HepG2 (cell line): ENCODE results near the gene PRKCB. TPM values are rescaled to one million over a fixed set of nuclear protein-coding genes. Genes with fewer than 3 reads are reported as not detected.

Experiments
- ATAC-seq: fragments of 200-7000 bp; cut with Tn5 transposase; 3 replicates; pipeline ENCODE4 v1.9.1; 2020; ENCODE audit warnings: mild to moderate bottlenecking, moderate library complexity
- BruUV-seq: library from RNA; stranded (reverse); fragments of 400-500 nt; replicated peaks from 2 replicates; lab custom pipeline; 2021; lab: Mats Ljungman, UMichigan
- CTCF ChIA-PET: fragments of 300-600 bp; formaldehyde crosslinking; extraction: SDS; loops from one replicate; lab custom pipeline; 2021; ENCODE audit warnings: low total read pairs, inconsistent platforms, low intra/inter-chr PET ratio; lab: Yijun Ruan, JAX
- POLR2A ChIA-PET: fragments of 350-600 bp; sonication (Branson Sonifier 250); formaldehyde crosslinking; loops from one replicate; lab custom pipeline; 2020; ENCODE audit warnings: antibody characterized with exemption, inconsistent platforms; lab: Yijun Ruan, JAX
- DNase-seq: peaks from one replicate; pipeline ENCODE4 v3.0.0-alpha.2; 2015; ENCODE audit warnings: low spot score
- FAIRE-seq: peaks from 3 replicates; lab custom pipeline; 2011; peaks lifted over from hg19 to GRCh38; lab: Jason Lieb, UNC
- H2AFZ ChIP-seq: one replicate; pipeline ENCODE4 v1.6.1; 2011; ENCODE audit warnings: low read length, inconsistent platforms
- H3K27ac ChIP-seq: fragments of 300-600 bp; 3 replicates; pipeline ENCODE4 v1.8.0; 2011; ENCODE audit warnings: mixed run types, mild to moderate bottlenecking, mixed read lengths, low read length, inconsistent platforms; ENCODE audit not compliant: insufficient read depth; ENCODE audit errors: extremely low read length
- H3K27me3 ChIP-seq, 2 experiments: fragments of 200-600 bp in 1 of 2; 2 replicates in 1 of 2; 3 replicates in 1 of 2; pipeline versions ENCODE4 v1.6.0 to v1.8.0; 2011; ENCODE audit warnings: low read length in 2 of 2, mild to moderate bottlenecking in 2 of 2, moderate library complexity in 2 of 2, inconsistent platforms in 1 of 2; ENCODE audit not compliant: insufficient read depth in 2 of 2, control insufficient read depth in 1 of 2
- H3K36me3 ChIP-seq, 2 experiments: fragments of 200-600 bp in 1 of 2; replicated peaks in 1 of 2; 2 replicates in 1 of 2; 3 replicates in 1 of 2; pipeline versions ENCODE4 v1.5.1 to v1.8.0; 2011; ENCODE audit warnings: low read length in 2 of 2, inconsistent platforms in 1 of 2; ENCODE audit not compliant: insufficient read depth in 2 of 2, control insufficient read depth in 1 of 2
- H3K4me1 ChIP-seq: 2 replicates; pipeline ENCODE4 v1.5.1; 2012; ENCODE audit warnings: low read length, inconsistent platforms; ENCODE audit not compliant: insufficient read depth
- H3K4me2 ChIP-seq: 2 replicates; pipeline ENCODE4 v1.6.0; 2011; ENCODE audit warnings: low read depth, low read length, inconsistent platforms
- H3K4me3 ChIP-seq, 3 experiments: fragments of 200-600 bp in 1 of 3; sonication (generic), shearing (Covaris generic) in 1 of 3; replicated peaks in 1 of 3; 2 replicates each; pipeline ENCODE4 v1.5.1; 2011 to 2016; ENCODE audit warnings: low read length in 3 of 3, inconsistent platforms in 2 of 3, low read depth in 2 of 3, mild to moderate bottlenecking in 2 of 3, control low read depth in 1 of 3, mixed read lengths in 1 of 3; ENCODE audit not compliant: insufficient read depth in 1 of 3
- H3K79me2 ChIP-seq: one replicate; pipeline ENCODE4 v1.6.1; 2011; ENCODE audit warnings: low read length, inconsistent platforms; ENCODE audit not compliant: insufficient read depth
- H3K9ac ChIP-seq: 2 replicates; pipeline ENCODE4 v1.6.0; 2011; ENCODE audit warnings: mild to moderate bottlenecking, low read depth, low read length, inconsistent platforms; ENCODE audit not compliant: insufficient read depth
- H3K9me3 ChIP-seq: 2 replicates; pipeline ENCODE4 v1.5.1; 2012; ENCODE audit warnings: mild to moderate bottlenecking, low read length
- H4K20me1 ChIP-seq: 2 replicates; pipeline ENCODE4 v1.6.0; 2011; ENCODE audit warnings: inconsistent platforms, mild to moderate bottlenecking, low read length, moderate library complexity; ENCODE audit not compliant: insufficient read depth
- MAZ ChIP-seq, 2 experiments: sonication (generic) in 1 of 2; formaldehyde crosslinking in 1 of 2; IDR thresholded peaks; 2 replicates each; pipeline versions ENCODE4 v1.5.0 to v1.6.1; 2012 to 2020; ENCODE audit warnings: low read depth in 2 of 2, mild to moderate bottlenecking in 2 of 2, borderline replicate concordance in 1 of 2, improper control_type of control experiment in 1 of 2, low read length in 1 of 2, missing genetic modification reagents in 1 of 2, moderate library complexity in 1 of 2
- ZNF432 ChIP-seq: sonication (generic); formaldehyde crosslinking; IDR thresholded peaks from 2 replicates; pipeline ENCODE4 v1.5.0; 2020; ENCODE audit warnings: missing genetic modification reagents, mild to moderate bottlenecking, borderline replicate concordance
- ZNF609 ChIP-seq: sonication (generic); formaldehyde crosslinking; IDR thresholded peaks from 2 replicates; pipeline ENCODE4 v1.4.0; 2020; ENCODE audit warnings: mild to moderate bottlenecking, missing genetic modification reagents, borderline replicate concordance
- WGBS: methylation state at CpG from one replicate; pipeline ENCODE4 v1.1.6; 2017; ENCODE audit warnings: low lambda C conversion rate; 5-methylcytosine and 5-hydroxymethylcytosine counted together
- in situ Hi-C: cut with HindIII; loops from 2 replicates; pipeline ENCODE4 v1.10.0; 2017; ENCODE audit warnings: low pct_unique_long_range_greater_than_20kb; ENCODE audit not compliant: extremely low pct_ligation_motif_present
- intact Hi-C: fragments of 100-400 bp; cut with micrococcal nuclease; formaldehyde crosslinking; loops from one replicate; pipeline ENCODE4 v1.10.0; 2022; ENCODE audit not compliant: unreplicated experiment
- polyA plus RNA-seq, 8 experiments: library from polyadenylated mRNA; depleted of rRNA in 3 of 8; stranded (reverse) in 7 of 8; unstranded in 1 of 8; fragments of >200 nt; fragmentation: Illumina TruSeq in 4 of 8; extraction: Trizol in 4 of 8; gene quantifications; 2 replicates each; pipeline versions ENCODE4 v1.2.1 to v1.2.3, GENCODE V29; 2011 to 2016; ENCODE audit warnings: low read depth in 4 of 8, missing spikeins in 1 of 8, mixed read lengths in 1 of 8; ENCODE audit not compliant: insufficient read depth in 1 of 8
- total RNA-seq, 5 experiments: library from RNA; depleted of rRNA; stranded (reverse); fragments of >200 nt; fragmentation: Illumina TruSeq; extraction: Trizol; gene quantifications; 2 replicates each; pipeline ENCODE4 v1.2.3, GENCODE V29; 2016; ENCODE audit warnings: low read depth in 1 of 5

The PRKCB gene
- total and polyA plus RNA-seq, 2 of the 13 experiments (the other 11 are each of a cell fraction or from before 2014, with no cell fraction given) = 0.01 TPM; not detected in 1

GRCh38 chr16:24168856-24169255 lies 333.1 kb downstream of the PRKCB start:
- in situ Hi-C loops = no loop called here
- H3K4me1 ChIP-seq = no peaks in the 10 kb centered on the region
- H4K20me1 ChIP-seq = no peaks in the 10 kb centered on the region
- no peak overlapping the region for H3K27ac ChIP-seq
- 34% methylated on average over 3 of the region's 3 CpGs for WGBS
- FAIRE-seq (no peak), ATAC-seq (no peak), DNase-seq (no peak)
- H3K4me3 ChIP-seq = no peak overlapping the region
- H3K36me3 ChIP-seq = no peaks in the 10 kb centered on the region
- H2AFZ ChIP-seq = no peak overlapping the region
- ChIA-PET POLR2A (no interaction called here), CTCF (no interaction called here)
- H3K9me3 ChIP-seq = no peaks in the 10 kb centered on the region
- no peak overlapping the region for H3K9ac ChIP-seq
- H3K79me2 ChIP-seq = no peaks in the 10 kb centered on the region
- BruUV-seq = no TSS peak
- H3K27me3 ChIP-seq = no peaks in the 10 kb centered on the region; a peak in 2 of 5 replicates
- no peak for TF ChIP-seq MAZ (IDR thresholded peaks at IDR 0.05; ENCODE audit: borderline replicate concordance, low read depth, low read length)
- TF ChIP-seq MAZ (CRISPR knock-in tag; IDR thresholded peaks at IDR 0.05; ENCODE audit: low read depth) = no peak
- TF ChIP-seq ZNF609 (CRISPR knock-in tag) = no peak
- no peak for TF ChIP-seq ZNF432
- intact Hi-C loops = no loop called here
- no peak overlapping the region for H3K4me2 ChIP-seq
